Left lung (tissue), 10 donors: ENCODE measurements around the gene OR1I1. TPM values are rescaled to one million over a fixed set of nuclear protein-coding genes. Genes with fewer than 3 reads are reported as not detected.
"Not testable (repeated sequence)": the region's sequence is repeated elsewhere in the genome, so short reads cannot be mapped to it uniquely, and the experiment has no call there.

ENCODE experiments used
- ATAC-seq: fragments of 200-7000 bp; cut with Tn5 transposase; one replicate; pipeline ENCODE4 v1.9.1; 2020; ENCODE audit warnings: moderate library complexity
- DNase-seq, 4 donors: peaks; one replicate each; pipeline ENCODE4 v3.0.0-alpha.2; 2013 to 2020
- H3K27ac ChIP-seq, 2 donors: fragments of 200-600 bp; sonication (generic) in 1 of 2; one replicate each; pipeline versions ENCODE4 v1.5.0 to v1.8.0; 2020 to 2021
- H3K27me3 ChIP-seq, 2 donors: fragments of 200-600 bp; sonication (generic) in 1 of 2; one replicate each; pipeline versions ENCODE4 v1.5.0 to v1.8.0; 2020 to 2021
- H3K36me3 ChIP-seq, 2 donors: fragments of 200-600 bp; sonication (generic) in 1 of 2; one replicate each; pipeline versions ENCODE4 v1.5.0 to v1.8.0; 2020 to 2021
- H3K4me1 ChIP-seq, 2 donors: fragments of 200-600 bp; one replicate each; pipeline ENCODE4 v1.8.0; 2021
- H3K4me3 ChIP-seq, 2 donors: fragments of 200-600 bp; sonication (generic) in 1 of 2; one replicate each; pipeline versions ENCODE4 v1.5.0 to v1.8.0; 2020 to 2021; ENCODE audit warnings: mild to moderate bottlenecking in 1 of 2
- H3K9me3 ChIP-seq, 2 donors: fragments of 200-600 bp; sonication (generic) in 1 of 2; one replicate each; pipeline versions ENCODE4 v1.5.0 to v1.8.0; 2020 to 2021
- intact Hi-C, 2 donors: fragments of 100-400 bp; cut with DNase I; formaldehyde crosslinking; loops; one replicate each; pipeline versions ENCODE4 v1.11.2 to v1.14.2; 2022
- polyA plus RNA-seq, 6 donors: library from polyadenylated mRNA; unstranded; fragments of 120-200 nt; gene quantifications; one replicate each; pipeline ENCODE4 v1.2.1, GENCODE V29; 2013; ENCODE audit not compliant: insufficient read length in 6 of 6
- total RNA-seq, 2 donors: library from RNA; stranded (reverse); fragmentation: NEBNext Ultra II Directional; extraction: Animal tissue kit (Norgen Biotek cat#: 25700); gene quantifications; one replicate each; pipeline ENCODE4 v1.2.1, GENCODE V29; 2021
- TF ChIP-seq, protein P1 (sequence below), 2 donors: fragments of 200-600 bp; sonication (generic) in 1 of 2; IDR thresholded peaks; one replicate each; pipeline versions ENCODE4 v1.5.0 to v1.8.0; 2021; ENCODE audit warnings: antibody characterized with exemption in 2 of 2
- donor health status: DM: no; HTN: yes; CAD: no.
- donor health status: DM: no; HTN: no; CAD: no.

The OR1I1 gene
- total and polyA plus RNA-seq, 8 donors = 0.07 to 0.14 (median 0.09) TPM; not detected in 2

DNA sequence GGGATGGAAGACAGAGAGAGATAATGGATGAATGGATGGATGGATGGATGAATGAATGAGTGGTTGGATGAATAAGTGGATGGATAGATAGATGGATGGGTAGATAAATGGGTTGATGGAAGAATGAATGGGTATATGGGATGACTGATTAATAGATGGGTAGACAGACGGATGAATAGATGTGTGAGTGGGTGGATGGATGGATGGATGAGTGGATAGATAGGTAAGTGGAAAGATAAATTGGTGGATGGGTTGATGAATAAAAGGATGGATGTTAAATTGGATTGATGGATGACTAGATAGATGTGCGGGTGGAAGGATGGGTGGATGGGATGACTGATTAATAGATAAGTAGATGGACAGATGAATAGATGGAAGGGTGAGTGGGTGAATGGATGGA, 31.4 kb upstream of the OR1I1 start:
- Histone ChIP-seq H3K27ac (no peak overlapping the region), H3K9me3 (no peaks in the 10 kb centered on the region), H3K4me1 (no peaks in the 10 kb centered on the region), H3K27me3 (peaks cover 4 to 34% of the 10 kb centered on the region in 2 donors), H3K36me3 (no peaks in the 10 kb centered on the region), H3K4me3 (no peak overlapping the region)
- DNase-seq (no peak), ATAC-seq (no peak)
- TF ChIP-seq, protein P1, sequence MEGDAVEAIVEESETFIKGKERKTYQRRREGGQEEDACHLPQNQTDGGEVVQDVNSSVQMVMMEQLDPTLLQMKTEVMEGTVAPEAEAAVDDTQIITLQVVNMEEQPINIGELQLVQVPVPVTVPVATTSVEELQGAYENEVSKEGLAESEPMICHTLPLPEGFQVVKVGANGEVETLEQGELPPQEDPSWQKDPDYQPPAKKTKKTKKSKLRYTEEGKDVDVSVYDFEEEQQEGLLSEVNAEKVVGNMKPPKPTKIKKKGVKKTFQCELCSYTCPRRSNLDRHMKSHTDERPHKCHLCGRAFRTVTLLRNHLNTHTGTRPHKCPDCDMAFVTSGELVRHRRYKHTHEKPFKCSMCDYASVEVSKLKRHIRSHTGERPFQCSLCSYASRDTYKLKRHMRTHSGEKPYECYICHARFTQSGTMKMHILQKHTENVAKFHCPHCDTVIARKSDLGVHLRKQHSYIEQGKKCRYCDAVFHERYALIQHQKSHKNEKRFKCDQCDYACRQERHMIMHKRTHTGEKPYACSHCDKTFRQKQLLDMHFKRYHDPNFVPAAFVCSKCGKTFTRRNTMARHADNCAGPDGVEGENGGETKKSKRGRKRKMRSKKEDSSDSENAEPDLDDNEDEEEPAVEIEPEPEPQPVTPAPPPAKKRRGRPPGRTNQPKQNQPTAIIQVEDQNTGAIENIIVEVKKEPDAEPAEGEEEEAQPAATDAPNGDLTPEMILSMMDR (IDR thresholded peaks at IDR 0.05) = no peak
- intact Hi-C loops = no loop called here

DNA sequence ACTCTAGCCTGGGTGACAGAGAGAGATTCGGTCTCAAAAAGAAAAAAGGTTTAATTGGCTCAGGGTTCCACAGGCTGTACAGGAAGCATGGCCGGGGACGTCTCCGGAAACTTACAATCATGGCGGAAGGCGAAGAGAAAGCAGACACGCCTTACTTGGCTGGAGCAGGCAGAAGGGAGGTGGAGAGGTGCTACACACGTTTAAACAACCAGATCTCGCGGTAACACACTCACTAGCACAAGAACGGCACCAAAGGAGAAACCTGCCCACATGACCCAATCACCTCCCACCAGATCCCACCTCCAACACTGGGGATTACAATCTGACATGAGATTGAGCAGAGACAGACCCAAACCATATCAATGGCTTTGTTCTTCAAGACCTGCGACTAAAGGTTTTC, 20.0 kb upstream of the OR1I1 start:
- DNase-seq (no peak), ATAC-seq (no peak)
- no peaks in the 10 kb centered on the region for H3K36me3 ChIP-seq
- intact Hi-C loops = no loop called here
- peaks cover 0 to 39% of the 10 kb centered on the region in 2 donors for H3K27me3 ChIP-seq
- H3K4me3 ChIP-seq = no peak overlapping the region
- H3K4me1 ChIP-seq = no peaks in the 10 kb centered on the region
- TF ChIP-seq, protein P1 (IDR thresholded peaks at IDR 0.05) = no peak
- no peaks in the 10 kb centered on the region for H3K9me3 ChIP-seq
- H3K27ac ChIP-seq = no peak overlapping the region

DNA sequence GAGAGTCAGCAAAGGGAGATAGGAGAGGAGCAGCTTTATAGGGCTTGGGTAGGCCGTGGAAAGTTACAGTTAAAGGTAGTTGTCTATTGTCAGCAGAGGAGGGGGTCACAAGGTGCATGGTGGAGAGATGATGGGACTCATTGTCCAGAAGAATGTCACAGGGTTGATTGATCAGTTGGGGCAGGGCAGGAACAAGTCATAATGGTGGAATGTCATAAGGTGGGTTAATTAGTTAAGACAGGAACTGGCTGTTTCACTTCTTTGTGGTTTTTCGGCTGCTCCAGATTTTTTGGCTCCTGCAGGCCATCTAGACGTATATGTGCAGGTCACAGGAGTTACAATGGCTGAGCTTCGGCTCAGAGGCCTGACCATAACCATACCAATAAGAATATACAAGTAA, 11.6 kb upstream of the OR1I1 start:
- ATAC-seq, H3K27ac ChIP-seq, intact Hi-C loops, DNase-seq, H3K9me3 ChIP-seq, H3K36me3 ChIP-seq, H3K4me1 ChIP-seq, H3K4me3 ChIP-seq: not testable (repeated sequence)
- peaks cover 0 to 18% of the 10 kb centered on the region in 2 donors for H3K27me3 ChIP-seq

DNA sequence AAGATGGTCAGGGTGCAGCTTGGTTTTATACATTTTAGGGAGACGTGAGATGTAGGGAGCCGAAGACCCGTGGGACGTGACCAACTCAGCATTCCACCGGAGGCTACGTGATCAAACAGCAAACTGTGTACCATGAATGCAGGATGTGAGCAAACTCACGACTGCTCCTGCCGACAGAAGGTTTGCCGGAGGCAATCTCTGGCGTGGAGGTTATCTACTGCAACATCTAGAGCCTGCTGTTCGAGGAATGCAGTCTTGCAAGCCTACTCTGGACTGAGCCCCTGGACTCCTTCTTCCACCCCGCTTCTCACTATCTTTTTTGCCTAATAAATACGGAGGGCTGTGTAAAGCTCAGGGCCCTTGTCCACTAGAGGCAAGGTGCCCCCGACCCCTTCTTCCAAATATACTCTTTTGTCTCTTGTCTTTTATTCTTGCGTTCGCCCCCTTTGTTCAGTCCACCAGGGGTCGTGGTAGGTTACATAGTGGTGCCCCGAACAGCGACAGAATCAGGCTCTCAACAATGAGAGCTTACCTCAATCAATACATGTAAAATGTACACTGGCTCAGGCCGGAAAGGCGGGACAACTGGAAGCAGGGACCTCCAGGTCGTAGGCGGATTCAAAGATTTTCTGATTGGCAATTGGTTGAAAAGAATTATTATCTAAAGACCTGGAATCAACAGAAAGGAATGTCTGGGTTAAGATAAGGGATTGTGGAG, 8.9 kb upstream of the OR1I1 start:
- DNase-seq = no peak

DNA sequence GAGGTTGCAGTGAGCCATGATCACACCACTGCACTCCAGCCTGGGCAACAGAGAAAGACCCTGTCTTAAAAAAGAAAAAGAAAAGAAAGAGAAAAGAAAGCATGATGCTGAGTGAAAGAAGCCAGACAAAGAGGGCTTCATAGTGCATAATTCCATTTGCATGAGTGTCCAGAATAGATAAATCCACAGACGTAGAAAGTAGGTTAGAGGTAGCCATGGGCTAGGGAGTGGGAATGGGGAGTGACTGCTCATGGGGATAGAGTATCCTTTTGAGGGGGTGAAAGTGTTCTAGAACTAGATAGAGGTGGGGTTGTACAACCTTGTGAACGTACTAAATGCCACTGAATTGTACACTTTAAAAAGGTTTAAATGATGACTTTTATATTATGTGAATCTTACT, 7.6 kb upstream of the OR1I1 start:
- intact Hi-C loops = no loop called here
- no peaks in the 10 kb centered on the region for H3K4me1 ChIP-seq
- H3K4me3 ChIP-seq = no peak overlapping the region
- no peaks in the 10 kb centered on the region for H3K36me3 ChIP-seq
- ATAC-seq = no peak
- H3K9me3 ChIP-seq = no peaks in the 10 kb centered on the region
- H3K27me3 ChIP-seq = peaks cover 0 to 12% of the 10 kb centered on the region in 2 donors
- no peak overlapping the region for H3K27ac ChIP-seq
- TF ChIP-seq, protein P1 (IDR thresholded peaks at IDR 0.05) = no peak
- no peak for DNase-seq

More for the DNA sequence above, 8.9 kb upstream of the OR1I1 start:
- Histone ChIP-seq H3K27me3 (peaks cover 0 to 3% of the 10 kb centered on the region in 2 donors), H3K4me3 (no peak overlapping the region), H3K9me3 (no peaks in the 10 kb centered on the region), H3K36me3 (no peaks in the 10 kb centered on the region), H3K27ac (no peak overlapping the region), H3K4me1 (no peaks in the 10 kb centered on the region)
- no peak for ATAC-seq
- TF ChIP-seq, protein P1 (IDR thresholded peaks at IDR 0.05) = no peak
- intact Hi-C loops = no loop called here

DNA sequence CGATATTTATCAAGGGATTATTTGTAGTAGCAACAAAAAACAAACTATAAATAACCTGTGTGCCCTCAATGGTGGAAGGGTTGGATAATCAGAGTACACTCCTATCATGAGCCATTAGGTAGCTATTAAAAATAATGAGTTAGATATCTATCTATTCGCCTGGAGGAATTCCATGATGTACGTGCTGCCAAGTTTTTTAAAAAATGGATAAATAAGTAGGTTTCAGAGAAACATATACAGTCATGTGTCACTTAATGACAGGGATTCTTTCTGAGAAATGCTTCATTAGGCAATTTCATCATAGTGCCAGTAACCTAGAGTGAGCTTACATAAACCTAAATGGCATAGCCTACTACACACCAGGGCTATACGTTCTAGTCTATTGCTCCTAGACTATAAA, 6.2 kb upstream of the OR1I1 start:
- intact Hi-C loops = no loop called here
- ATAC-seq (no peak), DNase-seq (no peak)
- H3K27ac ChIP-seq = no peak overlapping the region
- no peak overlapping the region for H3K4me3 ChIP-seq
- TF ChIP-seq, protein P1 (IDR thresholded peaks at IDR 0.05) = no peak
- no peaks in the 10 kb centered on the region for H3K9me3 ChIP-seq
- H3K36me3 ChIP-seq = no peaks in the 10 kb centered on the region
- H3K4me1 ChIP-seq = no peaks in the 10 kb centered on the region
- peaks cover 0 to 17% of the 10 kb centered on the region in 2 donors for H3K27me3 ChIP-seq

DNA sequence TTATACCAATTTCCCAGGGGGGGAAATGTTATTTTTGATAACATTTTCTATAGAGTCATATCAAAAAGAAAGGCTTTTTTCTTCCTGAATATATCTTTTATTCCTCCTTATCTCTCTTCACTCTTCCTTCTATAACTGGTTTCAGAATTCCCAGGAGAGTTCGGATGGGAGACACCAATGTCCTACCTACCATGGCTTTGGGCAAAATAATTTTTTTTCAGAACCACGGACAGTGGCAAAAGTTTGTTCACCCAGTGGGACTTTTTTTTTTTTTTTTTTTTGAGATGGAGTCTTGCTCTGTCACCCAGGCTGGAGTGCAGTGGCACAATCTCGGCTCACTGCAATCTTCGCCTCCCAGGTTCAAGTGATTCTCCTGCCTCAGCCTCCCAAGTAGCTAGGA, 2.0 kb upstream of the OR1I1 start:
- H3K4me1 ChIP-seq, H3K4me3 ChIP-seq, intact Hi-C loops, ATAC-seq, H3K9me3 ChIP-seq, H3K27ac ChIP-seq, H3K36me3 ChIP-seq: not testable (repeated sequence)
- peaks cover 0 to 51% of the 10 kb centered on the region in 2 donors for H3K27me3 ChIP-seq
- DNase-seq = peak in 1 of 4 donors; percentile 2
